ENCODE measurements around the gene DPH5. TPM values are rescaled to one million over a fixed set of nuclear protein-coding genes. Genes with fewer than 3 reads are reported as not detected.

DPH5 gene
- total RNA-seq, 1 donor from 2014 or later: 49.1 TPM

DNA sequence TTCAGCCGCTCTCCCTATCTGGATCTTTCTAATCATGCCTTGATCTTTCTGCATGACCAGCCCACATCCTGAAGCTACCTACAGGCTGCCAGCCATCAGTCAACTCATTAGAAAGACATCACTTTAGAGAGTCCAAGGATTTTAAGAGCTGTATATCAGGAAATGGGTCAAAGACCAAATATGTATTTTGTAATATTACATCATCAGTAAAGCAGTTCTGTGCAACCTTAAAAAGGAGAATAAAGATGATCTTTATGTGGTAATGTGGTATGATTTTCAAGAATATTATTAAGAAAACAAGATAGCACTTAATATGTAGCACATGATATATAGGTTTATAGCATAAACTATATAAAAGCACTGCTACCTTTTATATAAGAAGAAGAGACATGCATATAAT lies 82.1 kb downstream of the DPH5 start:
- Mint-ChIP-seq H3K36me3 (ENCODE audit: unreplicated experiment) (peaks cover 37% of the 10 kb centered on the region), H3K4me1 (ENCODE audit: unreplicated experiment) (no peaks in the 10 kb centered on the region), H3K27ac (ENCODE audit: unreplicated experiment) (no peak overlapping the region), H3K4me3 (ENCODE audit: unreplicated experiment) (no peak overlapping the region), H3K27me3 (ENCODE audit: unreplicated experiment) (no peaks in the 10 kb centered on the region), H3K9me3 (ENCODE audit: unreplicated experiment) (peaks cover 10% of the 10 kb centered on the region)
- TF ChIP-seq, protein P1, sequence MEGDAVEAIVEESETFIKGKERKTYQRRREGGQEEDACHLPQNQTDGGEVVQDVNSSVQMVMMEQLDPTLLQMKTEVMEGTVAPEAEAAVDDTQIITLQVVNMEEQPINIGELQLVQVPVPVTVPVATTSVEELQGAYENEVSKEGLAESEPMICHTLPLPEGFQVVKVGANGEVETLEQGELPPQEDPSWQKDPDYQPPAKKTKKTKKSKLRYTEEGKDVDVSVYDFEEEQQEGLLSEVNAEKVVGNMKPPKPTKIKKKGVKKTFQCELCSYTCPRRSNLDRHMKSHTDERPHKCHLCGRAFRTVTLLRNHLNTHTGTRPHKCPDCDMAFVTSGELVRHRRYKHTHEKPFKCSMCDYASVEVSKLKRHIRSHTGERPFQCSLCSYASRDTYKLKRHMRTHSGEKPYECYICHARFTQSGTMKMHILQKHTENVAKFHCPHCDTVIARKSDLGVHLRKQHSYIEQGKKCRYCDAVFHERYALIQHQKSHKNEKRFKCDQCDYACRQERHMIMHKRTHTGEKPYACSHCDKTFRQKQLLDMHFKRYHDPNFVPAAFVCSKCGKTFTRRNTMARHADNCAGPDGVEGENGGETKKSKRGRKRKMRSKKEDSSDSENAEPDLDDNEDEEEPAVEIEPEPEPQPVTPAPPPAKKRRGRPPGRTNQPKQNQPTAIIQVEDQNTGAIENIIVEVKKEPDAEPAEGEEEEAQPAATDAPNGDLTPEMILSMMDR (IDR thresholded peaks at IDR 0.05): no peak
- DNase-seq (ENCODE audit: extremely low spot score, unreplicated experiment): no peak

DNA sequence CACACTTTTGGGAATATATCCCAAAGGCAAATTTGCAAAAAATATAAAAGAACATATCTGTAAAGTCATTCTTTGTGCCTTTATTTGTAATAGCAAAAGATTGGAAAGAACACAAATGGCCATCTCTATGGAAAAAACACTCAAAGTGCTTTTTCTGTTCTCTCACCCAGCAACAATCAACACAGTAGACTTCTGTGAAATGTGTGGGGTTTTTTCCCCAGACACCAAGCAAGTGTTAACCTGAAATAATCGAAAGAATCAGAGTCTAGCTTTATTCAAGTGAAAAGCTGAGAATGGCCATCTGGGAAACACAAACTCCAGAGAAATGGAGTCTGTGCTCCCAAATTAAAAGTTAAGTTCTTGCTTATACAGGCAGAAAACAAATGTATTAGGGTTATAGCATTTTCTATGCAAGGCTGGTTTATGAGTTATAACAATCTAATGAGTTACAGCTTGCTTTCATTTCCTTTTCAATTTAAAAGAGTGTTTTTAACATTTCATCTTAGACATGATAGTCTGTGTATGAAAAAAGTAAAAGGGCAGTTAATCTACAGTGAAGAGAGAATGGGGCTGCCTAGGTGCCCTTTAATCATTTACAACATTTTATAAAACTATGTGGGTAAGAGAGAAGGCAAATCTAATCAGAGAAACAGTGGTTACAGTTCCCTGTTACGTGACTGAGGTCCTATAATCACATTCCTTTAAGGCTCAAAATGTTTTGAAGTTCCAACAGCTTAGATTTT lies 83.1 kb downstream of the DPH5 start:
- H3K27ac Mint-ChIP-seq (ENCODE audit: unreplicated experiment): no peak overlapping the region
- no peaks in the 10 kb centered on the region for H3K27me3 Mint-ChIP-seq (ENCODE audit: unreplicated experiment)
- peaks cover 38% of the 10 kb centered on the region for H3K36me3 Mint-ChIP-seq (ENCODE audit: unreplicated experiment)
- H3K4me1 Mint-ChIP-seq (ENCODE audit: unreplicated experiment): no peaks in the 10 kb centered on the region
- no peak for DNase-seq (ENCODE audit: extremely low spot score, unreplicated experiment)
- TF ChIP-seq, protein P1 (IDR thresholded peaks at IDR 0.05): no peak
- H3K4me3 Mint-ChIP-seq (ENCODE audit: unreplicated experiment): no peak overlapping the region
- peaks cover 6% of the 10 kb centered on the region for H3K9me3 Mint-ChIP-seq (ENCODE audit: unreplicated experiment)

DNA sequence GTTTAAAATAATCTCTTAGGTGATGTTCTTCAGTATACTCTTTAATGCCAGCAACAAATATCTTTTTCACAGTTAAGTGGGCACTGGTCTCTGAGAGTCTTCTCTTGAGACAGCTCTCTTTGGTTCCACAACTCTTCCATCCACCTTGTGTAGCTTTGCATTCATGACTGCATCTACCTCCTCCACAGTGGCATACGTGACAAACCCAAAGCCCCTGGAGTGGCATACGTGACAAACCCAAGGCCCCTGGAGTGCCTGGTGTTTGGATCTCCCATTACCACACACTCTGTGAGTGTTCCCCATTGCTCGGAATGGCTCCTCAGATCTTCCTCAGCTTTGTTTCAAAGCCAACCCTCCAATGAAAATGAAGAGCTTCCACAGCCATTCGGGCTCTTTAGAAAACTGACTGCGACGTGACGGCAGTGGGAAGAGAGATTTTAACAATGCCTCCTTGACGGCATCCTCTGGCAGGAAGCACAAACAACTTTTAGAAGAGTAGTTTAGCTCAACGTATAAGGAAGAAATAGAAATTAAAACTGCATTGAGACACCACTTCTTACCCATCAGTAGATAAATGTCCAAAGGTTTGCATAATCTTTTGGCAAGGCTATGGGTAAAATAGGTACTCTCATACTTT lies 83.9 kb downstream of the DPH5 start:
- H3K36me3 Mint-ChIP-seq (ENCODE audit: unreplicated experiment): peaks cover 37% of the 10 kb centered on the region
- H3K4me1 Mint-ChIP-seq (ENCODE audit: unreplicated experiment): no peaks in the 10 kb centered on the region
- H3K27ac Mint-ChIP-seq (ENCODE audit: unreplicated experiment): no peak overlapping the region
- no peaks in the 10 kb centered on the region for H3K27me3 Mint-ChIP-seq (ENCODE audit: unreplicated experiment)
- TF ChIP-seq, protein P1 (IDR thresholded peaks at IDR 0.05): no peak
- H3K9me3 Mint-ChIP-seq (ENCODE audit: unreplicated experiment): peaks cover 7% of the 10 kb centered on the region
- no peak for DNase-seq (ENCODE audit: extremely low spot score, unreplicated experiment)
- H3K4me3 Mint-ChIP-seq (ENCODE audit: unreplicated experiment): no peak overlapping the region

DNA sequence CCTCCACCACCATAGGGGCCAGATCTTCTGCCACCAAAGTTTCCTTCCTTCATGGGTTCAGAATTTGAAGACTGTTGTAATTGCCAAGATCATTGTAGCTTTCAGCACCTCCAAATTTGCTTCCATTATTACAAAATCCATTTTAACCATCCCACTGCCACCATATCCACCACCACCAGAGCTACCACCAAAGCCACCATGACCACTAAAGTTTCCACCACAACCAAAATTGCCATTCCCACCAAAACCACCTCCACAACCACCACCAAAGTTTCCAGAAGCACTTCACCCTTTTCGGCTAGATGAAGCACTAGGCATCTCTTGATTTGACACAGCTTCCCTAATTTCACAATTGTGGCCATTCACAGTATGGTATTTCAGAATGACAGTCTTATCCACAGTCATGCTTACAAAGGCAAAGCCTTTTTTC lies 84.5 kb downstream of the DPH5 start:
- peaks cover 7% of the 10 kb centered on the region for H3K9me3 Mint-ChIP-seq (ENCODE audit: unreplicated experiment)
- TF ChIP-seq, protein P1 (IDR thresholded peaks at IDR 0.05): no peak
- H3K27me3 Mint-ChIP-seq (ENCODE audit: unreplicated experiment): no peaks in the 10 kb centered on the region
- peaks cover 41% of the 10 kb centered on the region for H3K36me3 Mint-ChIP-seq (ENCODE audit: unreplicated experiment)
- no peaks in the 10 kb centered on the region for H3K4me1 Mint-ChIP-seq (ENCODE audit: unreplicated experiment)
- H3K27ac Mint-ChIP-seq (ENCODE audit: unreplicated experiment): no peak overlapping the region
- no peak overlapping the region for H3K4me3 Mint-ChIP-seq (ENCODE audit: unreplicated experiment)
- DNase-seq (ENCODE audit: extremely low spot score, unreplicated experiment): no peak

Other genes starting within 250 kb of the DPH5 start
- gene EXTL2, start 130.9 kb downstream of the DPH5 start, total RNA-seq: 32.5 and 33.6 TPM in 2 replicates
- 38.3 and 39.3 TPM in 2 replicates for gene SLC30A7, start 129.7 kb downstream of the DPH5 start, total RNA-seq
- gene S1PR1, start 211.2 kb upstream of the DPH5 start, total RNA-seq: 0.31 TPM in 1 of 2 replicates, not detected in the other